Liver (tissue), 3 donors: Measurements from ENCODE around the gene CMTM1.

Experiments
- ATF3 ChIP-seq: IDR thresholded peaks from 2 replicates; pipeline ENCODE4 v1.6.1; 2016; ENCODE audit warnings: antibody characterized with exemption
- CTCF ChIP-seq: fragments of 150-350 bp; IDR thresholded peaks from 2 replicates; pipeline ENCODE4 v1.5.1; 2017; ENCODE audit warnings: improper control_type of control experiment, low read depth, low read length; ENCODE audit not compliant: missing input control
- EGR1 ChIP-seq, 2 donors: IDR thresholded peaks; 2 replicates each; pipeline ENCODE4 v1.6.1; 2016 to 2018; ENCODE audit warnings: antibody characterized with exemption in 2 of 2, low read depth in 2 of 2
- FOXA1 ChIP-seq: IDR thresholded peaks from 2 replicates; pipeline ENCODE4 v1.6.1; 2016; ENCODE audit warnings: antibody characterized with exemption
- HNF4A ChIP-seq, 2 donors: conservative IDR thresholded peaks; 2 replicates each; pipeline ENCODE4 v1.6.1; 2016; ENCODE audit warnings: antibody characterized with exemption in 2 of 2, mild to moderate bottlenecking in 2 of 2
- MAX ChIP-seq: IDR thresholded peaks from 2 replicates; pipeline ENCODE4 v1.6.1; 2016; ENCODE audit warnings: antibody characterized with exemption
- RAD21 ChIP-seq, 2 donors: IDR thresholded peaks; 2 replicates each; pipeline ENCODE4 v1.6.1; 2016; ENCODE audit warnings: antibody characterized with exemption in 2 of 2, mild to moderate bottlenecking in 2 of 2
- REST ChIP-seq: IDR thresholded peaks from 2 replicates; pipeline ENCODE4 v1.6.1; 2016; ENCODE audit warnings: antibody characterized with exemption, mild to moderate bottlenecking
- SP1 ChIP-seq: IDR thresholded peaks from 2 replicates; pipeline ENCODE4 v1.6.1; 2018; ENCODE audit warnings: antibody characterized with exemption, mild to moderate bottlenecking
- TAF1 ChIP-seq: conservative IDR thresholded peaks from 2 replicates; pipeline ENCODE4 v1.6.1; 2016; ENCODE audit warnings: antibody characterized with exemption, mild to moderate bottlenecking
- donor health status: healthy.
- donor health status: healthy.

GRCh38 chr16:66568355-66568754 lies 2.1 kb downstream of the CMTM1 start:
- TF ChIP-seq CTCF (no peak), SP1 (no peak), RAD21 (IDR thresholded peaks at IDR 0.05) (no peak), HNF4A (conservative IDR thresholded peaks at IDR 0.05) (no peak), EGR1 (IDR thresholded peaks at IDR 0.05; ENCODE audit: low read depth in 2 of 2) (no peak), REST (no peak), TAF1 (no peak), MAX (no peak), ATF3 (no peak), FOXA1 (no peak)
